ENCODE measurements around the gene SLMAP.

SLMAP gene

DNA sequence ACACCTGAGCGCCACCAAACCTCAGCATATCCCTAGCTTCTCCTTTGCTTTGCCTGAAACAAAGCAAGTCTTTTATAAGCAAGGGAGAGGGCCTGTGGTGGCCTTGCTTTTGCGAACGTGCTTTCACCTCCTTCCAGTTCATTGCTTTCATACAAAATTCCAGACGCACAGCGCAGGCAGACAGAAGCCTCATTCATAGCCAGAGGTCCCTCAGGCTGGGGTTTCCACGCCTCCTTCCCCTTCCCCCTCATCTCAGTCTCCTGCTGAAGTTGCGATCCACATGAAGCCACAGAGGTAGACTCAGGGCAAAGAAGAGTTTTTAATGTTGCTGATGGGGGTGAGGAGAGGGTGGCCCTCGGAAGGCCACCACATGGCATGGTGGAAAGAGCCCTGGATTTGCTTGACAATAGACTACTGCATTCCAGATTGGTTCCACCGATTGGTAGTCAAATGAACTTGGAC lies 192.7 kb downstream of the SLMAP start:
- no peaks in the 10 kb centered on the region for H3K9me3 Mint-ChIP-seq
- no peak for DNase-seq

DNA sequence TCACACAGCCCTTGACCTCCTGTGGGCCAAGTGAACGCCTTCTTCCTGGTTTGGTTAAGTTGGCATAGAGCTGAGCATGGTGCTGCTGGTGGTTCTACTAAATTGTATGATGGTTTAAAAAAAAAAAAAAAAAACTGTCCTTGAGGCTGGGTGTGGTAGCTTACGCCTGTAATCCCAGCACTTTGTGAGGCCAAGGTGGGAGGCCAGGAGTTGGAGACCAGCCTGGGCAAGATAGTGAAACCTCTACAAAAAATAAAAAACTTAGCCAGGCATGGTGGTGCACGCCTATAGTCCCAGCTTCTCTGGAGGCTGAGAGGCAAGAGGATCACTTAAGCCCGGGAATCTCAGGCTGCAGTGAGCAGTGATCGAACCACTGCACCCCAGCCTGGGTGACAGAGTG lies 193.2 kb downstream of the SLMAP start:
- H3K4me1 Mint-ChIP-seq, result peaks cover 8% of the 10 kb centered on the region in 2 donors
- no peak overlapping the region for H3K27ac Mint-ChIP-seq
- no peak for ATAC-seq (replicated peaks)
- DNase-seq, result no peak
- H3K9me3 Mint-ChIP-seq, result no peaks in the 10 kb centered on the region
- no peak overlapping the region for H3K4me3 Mint-ChIP-seq
- no peaks in the 10 kb centered on the region for H3K36me3 Mint-ChIP-seq
- no peaks in the 10 kb centered on the region for H3K27me3 Mint-ChIP-seq

More for the DNA sequence above, 192.7 kb downstream of the SLMAP start:
- Mint-ChIP-seq H3K36me3 (no peaks in the 10 kb centered on the region), H3K4me3 (no peak overlapping the region), H3K4me1 (peaks cover 8% of the 10 kb centered on the region in 2 donors), H3K27ac (no peak overlapping the region), H3K27me3 (no peaks in the 10 kb centered on the region)
- ATAC-seq (replicated peaks), result no peak

DNA sequence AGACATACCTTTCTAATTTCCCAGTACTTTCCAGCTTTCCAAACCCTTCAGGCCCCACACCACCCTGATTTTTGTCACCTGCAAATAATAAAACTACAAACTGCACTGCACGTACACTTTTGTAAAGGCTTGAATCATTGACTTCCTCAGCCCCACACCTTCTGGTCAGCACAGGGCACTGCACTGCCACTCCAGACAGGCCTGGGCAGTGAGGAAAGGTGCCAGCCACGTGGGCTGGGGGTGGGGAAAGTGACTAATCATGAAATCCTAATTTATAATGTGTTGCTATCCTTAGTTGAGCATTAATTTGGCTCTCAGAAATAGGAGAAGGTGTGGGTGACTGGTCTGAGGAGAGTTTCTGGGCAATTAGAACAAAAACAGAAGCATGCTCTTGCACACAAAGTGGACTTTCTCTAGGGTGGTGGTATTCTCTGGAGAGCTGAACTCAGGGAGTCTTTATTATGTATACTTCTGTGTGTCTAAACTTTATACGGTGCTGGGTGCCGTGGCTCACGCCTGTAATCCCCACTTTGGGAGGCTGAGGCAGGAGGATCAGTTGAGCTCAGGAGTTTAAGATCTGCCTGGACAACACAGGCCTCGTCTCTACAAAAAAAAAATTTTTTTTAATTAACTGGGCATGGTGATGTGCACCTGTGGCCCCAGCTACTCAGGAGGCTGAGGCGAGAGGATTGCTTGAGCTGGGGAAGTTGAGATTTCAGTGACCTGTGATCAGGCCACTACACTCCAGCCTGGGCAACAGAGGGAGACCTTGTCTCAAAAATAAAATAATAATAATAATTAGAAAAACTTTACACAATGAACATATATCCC lies 193.9 kb downstream of the SLMAP start:
- Mint-ChIP-seq H3K9me3 (no peaks in the 10 kb centered on the region), H3K27me3 (no peaks in the 10 kb centered on the region), H3K4me1 (peaks cover 8% of the 10 kb centered on the region in 2 donors), H3K4me3 (no peak overlapping the region), H3K27ac (no peak overlapping the region), H3K36me3 (no peaks in the 10 kb centered on the region)
- DNase-seq, result no peak
- peak in 1 of 2 donors; percentile 33 for ATAC-seq (replicated peaks)

DNA sequence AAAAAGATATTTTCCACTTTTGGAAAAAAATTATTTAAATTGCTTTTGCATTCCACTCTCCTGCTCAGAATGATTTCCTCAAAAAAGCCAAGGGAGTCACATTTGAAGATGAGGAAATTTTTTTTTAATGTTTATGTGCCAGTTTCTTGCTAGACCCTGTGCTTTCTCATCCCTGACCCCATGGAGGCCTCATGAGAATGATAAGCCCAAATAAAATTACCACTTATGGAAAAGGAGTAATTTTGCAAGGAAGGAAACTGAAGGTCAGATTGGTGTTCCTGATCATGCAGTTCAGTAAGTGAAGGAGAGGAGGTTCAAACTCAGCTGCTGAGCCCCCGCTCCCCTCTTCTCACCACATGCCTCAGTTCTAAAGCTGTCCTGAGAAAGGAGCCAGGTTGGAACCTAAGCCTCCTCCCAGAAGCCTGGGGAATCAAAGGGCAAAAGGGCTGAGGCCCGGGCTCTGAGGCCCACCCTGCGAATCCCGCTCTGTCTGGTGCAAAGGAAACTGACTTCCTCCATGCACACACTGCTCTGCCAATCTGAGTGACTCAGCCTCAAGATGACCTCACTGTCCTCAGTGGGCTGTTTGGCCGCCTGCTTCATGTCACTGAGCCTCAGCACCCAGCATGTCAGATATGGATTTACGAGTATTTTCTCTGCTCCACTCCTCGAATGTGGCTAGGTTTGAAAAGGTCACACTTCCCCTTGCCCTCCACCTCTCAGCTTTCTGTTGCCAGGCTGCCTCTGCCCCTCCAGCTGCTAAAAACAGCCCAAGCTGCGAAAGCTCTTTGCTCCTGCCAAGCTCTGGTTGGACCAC lies 195.2 kb downstream of the SLMAP start:
- Mint-ChIP-seq H3K36me3 (no peaks in the 10 kb centered on the region), H3K4me1 (peaks cover 8% of the 10 kb centered on the region in 2 donors), H3K9me3 (no peaks in the 10 kb centered on the region), H3K27me3 (no peaks in the 10 kb centered on the region), H3K27ac (no peak overlapping the region), H3K4me3 (no peak overlapping the region)
- DNase-seq, result no peak
- ATAC-seq (replicated peaks), result peak; percentile 74 to 77

DNA sequence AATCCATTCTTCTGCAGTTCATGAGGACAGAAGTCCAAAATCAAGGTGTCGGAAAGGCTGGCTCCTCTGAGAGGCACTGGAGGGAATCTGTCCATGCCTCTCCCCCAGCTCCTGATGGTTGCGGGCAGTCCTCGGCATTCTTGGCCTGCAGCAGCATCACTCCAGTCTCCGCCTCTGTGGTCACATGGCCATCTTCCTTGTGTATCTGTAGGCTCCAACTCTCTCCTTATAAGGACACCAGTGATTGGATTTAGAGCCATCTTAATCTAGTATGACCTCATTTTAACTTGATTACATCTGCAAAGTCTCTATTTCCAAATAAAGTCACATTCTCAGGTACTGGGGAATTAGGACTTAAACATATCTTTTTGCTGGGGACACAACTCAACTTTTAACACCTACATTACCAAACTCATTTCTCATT lies 196.1 kb downstream of the SLMAP start:
- Mint-ChIP-seq H3K4me1 (peaks cover 8% of the 10 kb centered on the region in 2 donors), H3K9me3 (no peaks in the 10 kb centered on the region), H3K27ac (no peak overlapping the region), H3K4me3 (no peak overlapping the region), H3K27me3 (no peaks in the 10 kb centered on the region), H3K36me3 (no peaks in the 10 kb centered on the region)
- ATAC-seq (replicated peaks), result no peak
- DNase-seq, result no peak

DNA sequence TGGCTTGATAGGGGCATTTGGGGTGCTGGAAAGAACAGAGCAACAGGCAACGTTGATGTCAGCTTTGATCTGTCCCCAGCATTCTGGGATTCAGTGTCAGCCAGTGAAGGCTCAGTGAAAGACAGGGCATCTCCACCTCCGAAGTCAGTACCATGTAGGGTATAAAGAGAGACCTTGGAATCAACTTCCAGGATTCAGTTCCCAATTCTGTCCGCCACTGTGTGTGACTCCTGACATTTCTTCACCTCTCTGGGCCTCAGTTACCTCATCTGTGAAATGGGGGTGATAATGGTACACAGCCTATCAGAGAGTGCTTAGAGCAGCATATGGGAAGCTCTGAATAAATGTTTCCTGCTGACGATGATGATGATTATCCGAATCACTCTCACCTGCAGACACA lies 196.5 kb downstream of the SLMAP start:
- peaks cover 8% of the 10 kb centered on the region in 2 donors for H3K4me1 Mint-ChIP-seq

DNA sequence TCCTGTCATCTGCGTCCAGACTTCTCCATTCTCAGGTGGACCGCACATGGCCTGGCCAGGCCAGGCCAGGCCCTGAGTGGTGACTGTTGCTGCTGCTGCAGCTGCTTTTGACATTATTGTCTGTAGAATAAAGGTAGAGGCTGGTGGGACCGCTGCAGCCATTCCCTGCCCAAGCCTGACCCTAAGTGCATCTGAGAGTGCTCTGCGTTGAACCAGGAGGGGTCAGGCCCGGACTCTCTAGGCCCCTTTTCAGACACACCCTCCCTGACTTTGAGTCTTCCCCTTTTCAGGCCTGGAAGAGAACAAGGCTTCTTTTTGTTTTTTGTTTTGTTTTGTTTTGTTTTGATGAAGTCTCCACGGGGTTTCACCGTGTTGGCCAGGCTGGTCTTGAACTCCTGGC lies 197.5 kb downstream of the SLMAP start:
- no peaks in the 10 kb centered on the region for H3K9me3 Mint-ChIP-seq
- H3K27me3 Mint-ChIP-seq, result no peaks in the 10 kb centered on the region
- ATAC-seq (replicated peaks), result no peak
- no peaks in the 10 kb centered on the region for H3K36me3 Mint-ChIP-seq
- peak overlapping the region; percentile 59 for H3K27ac Mint-ChIP-seq
- DNase-seq, result no peak
- H3K4me1 Mint-ChIP-seq, result peaks cover 11 to 13% of the 10 kb centered on the region in 2 donors
- H3K4me3 Mint-ChIP-seq, result no peak overlapping the region

More for the DNA sequence above, 196.5 kb downstream of the SLMAP start:
- Mint-ChIP-seq H3K36me3 (no peaks in the 10 kb centered on the region), H3K9me3 (no peaks in the 10 kb centered on the region), H3K27me3 (no peaks in the 10 kb centered on the region), H3K4me3 (no peak overlapping the region), H3K27ac (no peak overlapping the region)
- ATAC-seq (replicated peaks), result no peak
- DNase-seq, result no peak

DNA sequence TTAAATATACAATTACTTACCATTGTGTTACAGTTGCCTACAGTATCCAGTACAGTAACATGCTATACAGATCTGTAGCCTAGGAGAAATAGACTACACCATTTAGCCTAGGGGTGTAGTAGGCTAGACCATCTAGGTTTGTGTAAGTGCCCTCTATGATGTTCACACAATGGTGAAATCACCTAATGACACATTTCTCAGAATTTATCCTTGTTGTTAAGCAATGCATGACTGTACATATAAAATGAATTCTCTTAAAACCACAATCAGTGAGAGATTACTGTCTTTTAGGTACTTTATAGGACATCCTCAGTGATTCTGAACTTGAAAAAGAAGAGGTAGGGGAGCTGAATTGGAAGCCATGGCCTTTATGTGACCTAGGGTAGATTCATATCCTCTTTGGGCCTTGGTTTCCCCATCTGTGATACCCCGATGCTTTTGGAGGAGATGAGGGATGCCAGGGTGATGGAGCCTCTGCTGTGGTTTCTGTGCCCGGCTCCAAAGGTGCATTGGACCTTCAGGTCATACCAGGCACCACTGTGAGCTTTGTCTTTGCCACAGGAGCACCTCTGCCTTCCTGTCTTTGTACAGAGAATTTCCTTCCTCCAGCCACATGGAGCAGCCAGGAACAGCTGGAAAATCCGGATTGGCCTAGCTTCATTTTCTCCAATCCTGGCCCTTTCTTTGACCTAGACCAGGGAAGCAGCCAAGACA lies 200.2 kb downstream of the SLMAP start:
- H3K9me3 Mint-ChIP-seq, result no peaks in the 10 kb centered on the region
- DNase-seq, result no peak
- no peaks in the 10 kb centered on the region for H3K36me3 Mint-ChIP-seq
- H3K27ac Mint-ChIP-seq, result no peak overlapping the region
- H3K4me3 Mint-ChIP-seq, result no peak overlapping the region
- no peaks in the 10 kb centered on the region for H3K27me3 Mint-ChIP-seq
- H3K4me1 Mint-ChIP-seq, result peaks cover 20 to 28% of the 10 kb centered on the region in 2 donors
- ATAC-seq (replicated peaks), result no peak

DNA sequence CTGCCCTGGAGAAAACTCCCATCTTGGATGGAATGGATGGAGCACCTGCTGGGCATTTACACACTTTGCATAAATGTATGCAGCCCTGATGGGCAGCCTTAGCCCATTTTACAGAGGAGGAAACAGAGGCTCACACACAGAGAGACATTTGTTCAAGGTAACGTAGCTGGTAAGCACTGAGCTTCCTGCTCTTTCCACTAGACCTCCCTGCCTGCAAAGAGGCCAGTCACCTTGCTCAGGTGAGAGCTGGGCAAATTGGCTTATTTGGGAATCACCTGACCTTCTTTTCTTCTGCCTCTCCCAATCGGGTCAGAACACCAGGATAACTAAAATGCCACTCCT lies 200.7 kb downstream of the SLMAP start:
- H3K4me1 Mint-ChIP-seq, result peaks cover 16 to 23% of the 10 kb centered on the region in 2 donors
- no peak for DNase-seq
- ATAC-seq (replicated peaks), result no peak
- no peaks in the 10 kb centered on the region for H3K9me3 Mint-ChIP-seq
- no peaks in the 10 kb centered on the region for H3K36me3 Mint-ChIP-seq
- no peak overlapping the region for H3K4me3 Mint-ChIP-seq
- H3K27ac Mint-ChIP-seq, result no peak overlapping the region
- H3K27me3 Mint-ChIP-seq, result no peaks in the 10 kb centered on the region

DNA sequence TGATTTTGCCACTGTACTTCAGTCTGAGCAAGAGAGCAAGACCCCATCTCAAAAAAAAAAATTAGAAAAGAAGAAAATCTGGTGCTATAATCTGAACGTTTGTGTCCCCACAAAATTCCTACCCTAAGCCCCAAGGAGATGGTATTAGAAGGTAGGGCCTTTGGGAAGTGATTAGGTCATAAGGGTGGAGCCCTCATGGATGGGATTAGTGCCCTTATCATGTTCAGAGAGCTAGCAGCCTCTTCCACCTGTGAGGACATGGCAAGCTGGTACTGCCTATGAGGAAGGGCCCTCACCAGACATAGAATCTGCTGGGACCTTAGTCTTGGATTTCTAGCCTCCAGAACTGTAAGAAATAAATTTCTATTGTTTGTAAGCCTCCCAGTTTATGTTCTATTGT lies 201.7 kb downstream of the SLMAP start:
- no peaks in the 10 kb centered on the region for H3K36me3 Mint-ChIP-seq
- DNase-seq (no peak), ATAC-seq (replicated peaks) (no peak)
- H3K4me3 Mint-ChIP-seq, result no peak overlapping the region
- no peaks in the 10 kb centered on the region for H3K9me3 Mint-ChIP-seq
- no peak overlapping the region for H3K27ac Mint-ChIP-seq
- no peaks in the 10 kb centered on the region for H3K27me3 Mint-ChIP-seq
- H3K4me1 Mint-ChIP-seq, result peaks cover 16 to 22% of the 10 kb centered on the region in 2 donors

DNA sequence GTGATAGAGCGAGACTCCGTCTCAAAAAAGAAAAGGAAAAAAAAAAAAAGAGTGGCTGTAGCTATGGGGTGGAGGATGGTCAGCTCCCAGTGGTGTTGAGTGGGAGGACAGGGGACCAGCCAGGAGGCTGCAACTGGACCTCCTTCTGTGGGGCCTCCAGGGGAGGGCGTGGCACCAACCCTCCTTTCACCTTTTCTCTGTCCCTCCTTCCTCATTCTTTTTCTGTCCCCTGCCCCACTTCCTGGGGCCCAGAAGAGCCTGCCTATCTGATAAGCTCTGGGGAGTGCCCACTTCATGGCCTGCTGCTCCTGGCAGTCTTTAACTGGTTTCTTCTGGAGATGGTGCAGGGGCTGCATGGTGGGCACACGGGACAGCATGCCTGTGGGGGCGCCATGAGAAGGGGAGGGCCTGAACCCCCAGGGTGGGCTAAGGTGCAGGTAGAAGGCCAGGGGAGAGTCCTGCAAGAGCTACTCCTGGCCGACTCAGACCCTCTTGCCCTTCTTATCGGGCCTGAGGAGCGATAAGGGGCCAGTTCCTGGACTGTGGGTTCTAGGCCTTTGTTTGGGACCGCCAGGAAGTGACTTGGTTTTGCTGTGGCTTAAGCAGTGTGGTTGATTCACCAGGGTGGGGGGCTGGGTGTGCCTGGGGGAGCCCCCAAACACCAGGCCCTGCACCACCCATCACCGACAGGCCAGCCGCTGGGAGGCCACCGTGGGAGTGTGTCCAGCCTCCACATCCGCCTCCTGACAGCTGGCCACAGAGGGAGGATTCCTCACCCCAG lies 202.7 kb downstream of the SLMAP start:
- Mint-ChIP-seq H3K4me3 (peak overlapping the region; percentile 11 to 74), H3K27ac (no peak overlapping the region), H3K27me3 (no peaks in the 10 kb centered on the region), H3K36me3 (no peaks in the 10 kb centered on the region), H3K4me1 (peaks cover 16 to 22% of the 10 kb centered on the region in 2 donors), H3K9me3 (no peaks in the 10 kb centered on the region)
- ATAC-seq (replicated peaks) (peak; percentile 38 to 39), DNase-seq (no peak)

DNA sequence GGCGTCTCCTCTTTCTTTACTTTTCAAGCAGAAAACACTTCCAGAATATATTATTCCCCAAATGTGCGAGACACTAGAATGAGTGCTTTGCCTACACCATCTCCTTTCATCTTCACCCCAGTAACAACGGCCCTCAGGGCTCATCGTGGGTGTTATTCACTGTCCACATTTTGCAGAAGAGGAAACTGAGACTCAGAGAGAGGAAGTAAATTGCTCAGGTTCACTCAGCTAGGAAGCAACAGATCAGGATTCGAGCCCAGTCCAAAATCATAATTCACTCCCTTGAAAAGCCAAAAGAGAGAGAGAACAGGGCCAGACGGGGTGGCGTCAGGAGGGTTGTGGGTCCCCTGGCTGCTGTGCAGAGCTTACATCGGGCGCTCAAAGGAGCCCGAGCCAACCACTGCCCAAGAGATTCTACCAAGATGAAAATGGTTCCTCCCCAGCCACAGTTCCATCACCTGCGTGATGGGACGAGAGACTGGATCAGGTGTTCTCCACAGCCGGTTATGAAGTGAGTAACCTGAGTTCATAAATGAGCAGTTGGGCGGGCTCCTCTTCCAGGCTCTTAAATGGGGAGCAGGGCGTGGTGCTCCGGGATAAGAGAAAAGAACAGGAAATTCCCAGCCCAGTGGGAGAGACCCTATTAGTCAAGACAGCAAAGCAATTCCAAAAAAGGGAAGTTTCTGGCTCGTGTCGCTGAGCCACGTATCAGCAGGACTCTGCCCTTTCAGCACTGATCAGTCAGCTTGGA lies 203.5 kb downstream of the SLMAP start:
- H3K27ac Mint-ChIP-seq, result no peak overlapping the region
- ATAC-seq (replicated peaks), result peak; percentile 69 to 82

DNA sequence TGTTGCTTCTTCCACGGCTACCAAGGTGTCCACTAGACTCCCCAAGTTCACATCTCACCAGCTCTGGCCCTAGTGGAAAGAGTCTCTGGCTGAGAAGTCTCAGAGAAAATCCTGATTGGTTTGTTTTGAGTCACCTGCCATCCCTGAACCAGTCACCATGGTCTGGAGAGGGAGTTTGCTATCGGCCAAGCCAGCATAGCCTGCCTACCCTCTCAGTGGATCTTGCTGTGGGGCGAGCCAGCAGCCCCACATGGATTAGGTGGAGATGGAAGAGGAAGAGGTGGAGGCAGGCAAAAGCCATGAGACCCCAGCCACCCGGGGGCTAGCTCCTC lies 204.0 kb downstream of the SLMAP start:
- Mint-ChIP-seq H3K9me3 (no peaks in the 10 kb centered on the region), H3K27me3 (no peaks in the 10 kb centered on the region), H3K27ac (no peak overlapping the region), H3K36me3 (no peaks in the 10 kb centered on the region), H3K4me3 (no peak overlapping the region), H3K4me1 (peaks cover 16 to 22% of the 10 kb centered on the region in 2 donors)
- DNase-seq, result no peak
- ATAC-seq (replicated peaks), result peak in 1 of 2 donors; percentile 11

More for the DNA sequence above, 203.5 kb downstream of the SLMAP start:
- H3K4me3 Mint-ChIP-seq, result peak overlapping the region; percentile 11 to 74
- peaks cover 16 to 22% of the 10 kb centered on the region in 2 donors for H3K4me1 Mint-ChIP-seq
- no peaks in the 10 kb centered on the region for H3K27me3 Mint-ChIP-seq
- H3K9me3 Mint-ChIP-seq, result no peaks in the 10 kb centered on the region
- no peak for DNase-seq
- no peaks in the 10 kb centered on the region for H3K36me3 Mint-ChIP-seq

Data from stimulated activated naive B cell treated with anti-CD40 and anti-IgM and Interleukin-4, amounts not matched to agents 10 μg/mL and 1 μg/mL and 100 μg/mL, for 72 hours (primary cell).